ENCODE results near the gene CPEB3.

Gene CPEB3

GRCh38 chr10:92239151-92239599 lies 51.7 kb downstream of the CPEB3 start:
- no peak for DNase-seq (ENCODE audit: extremely low read depth, low read depth)
- H3K4me3 ChIP-seq (replicated peaks; ENCODE audit: low read depth, low read length), result peak overlapping the region; percentile 61
- TF ChIP-seq CTCF (IDR thresholded peaks at IDR 0.05; ENCODE audit: low read depth, low read length, missing control alignments), result no peak

GRCh38 chr10:92238586-92239098 lies 52.2 kb downstream of the CPEB3 start:
- no peak for DNase-seq (ENCODE audit: extremely low read depth, low read depth)
- 0 out of 2 replicates have a peak overlapping the region, but pooled peaks have one; percentile 61 for H3K4me3 ChIP-seq (replicated peaks; ENCODE audit: low read depth, low read length)

GRCh38 chr10:92238054-92238585 lies 52.8 kb downstream of the CPEB3 start:
- DNase-seq (ENCODE audit: extremely low read depth, low read depth), result no peak
- no peak overlapping the region for H3K4me3 ChIP-seq (replicated peaks; ENCODE audit: low read depth, low read length)
- no peak for TF ChIP-seq CTCF (IDR thresholded peaks at IDR 0.05; ENCODE audit: low read depth, low read length, missing control alignments)

More at GRCh38 chr10:92238586-92239098, 52.2 kb downstream of the CPEB3 start:
- no peak for TF ChIP-seq CTCF (IDR thresholded peaks at IDR 0.05; ENCODE audit: low read depth, low read length, missing control alignments)

- no peak for TF ChIP-seq CTCF (IDR thresholded peaks at IDR 0.05; ENCODE audit: low read depth, low read length, missing control alignments)
- H3K4me3 ChIP-seq (replicated peaks; ENCODE audit: low read depth, low read length), result no peak overlapping the region
- no peak for DNase-seq (ENCODE audit: extremely low read depth, low read depth)
These were observed 59.7 kb downstream of the CPEB3 start for GRCh38 chr10:92231196-92231595.

GRCh38 chr10:92222603-92223262 lies 68.1 kb downstream of the CPEB3 start:
- no peak for DNase-seq (ENCODE audit: extremely low read depth, low read depth)
- TF ChIP-seq CTCF (IDR thresholded peaks at IDR 0.05; ENCODE audit: low read depth, low read length, missing control alignments), result no peak
- H3K4me3 ChIP-seq (replicated peaks; ENCODE audit: low read depth, low read length), result no peak overlapping the region

GRCh38 chr10:92219559-92219958 lies 71.3 kb downstream of the CPEB3 start:
- no peak overlapping the region for H3K4me3 ChIP-seq (replicated peaks; ENCODE audit: low read depth, low read length)
- TF ChIP-seq CTCF (IDR thresholded peaks at IDR 0.05; ENCODE audit: low read depth, low read length, missing control alignments), result no peak
- DNase-seq (ENCODE audit: extremely low read depth, low read depth), result no peak
